ENCODE measurements around the gene MORC2.

GRCh38 chr22:30878516-30879414 lies 89.8 kb downstream of the MORC2 start:
- no peak for TF ChIP-seq CTCF (IDR thresholded peaks at IDR 0.05)
- no peak for TF ChIP-seq POLR2A (IDR thresholded peaks at IDR 0.05)

Measured in uterus (tissue), 2 donors.